Measurements from ENCODE around the gene FAM32A.

GRCh38 chr19:16144216-16144581 is 41.0 kb upstream of the FAM32A start:
- no peak for TF ChIP-seq ZBTB11 (CRISPR knock-in tag; IDR thresholded peaks at IDR 0.05)
- TF ChIP-seq CTCF (IDR thresholded peaks at IDR 0.05 in 2 of 3, conservative IDR thresholded peaks at IDR 0.05 in 1 of 3; ENCODE audit: control insufficient read depth in 2 of 3, extremely low read depth in 1 of 3, insufficient read depth in 1 of 3, low read depth in 3 of 3, low read length in 3 of 3), result no peak
- TF ChIP-seq EGR1 (IDR thresholded peaks at IDR 0.05; ENCODE audit: borderline replicate concordance in 1 of 2, low read depth in 2 of 2, low read length in 2 of 2), result no peak
- no peak for TF ChIP-seq TCF3 (IDR thresholded peaks at IDR 0.05; ENCODE audit: borderline replicate concordance, insufficient read depth, low read depth, low read length)
- TF ChIP-seq TAF1 (IDR thresholded peaks at IDR 0.05; ENCODE audit: borderline replicate concordance, low read depth, low read length), result no peak
